Measurements from ENCODE around the gene ECSIT. TPM values are rescaled to one million over a fixed set of nuclear protein-coding genes. Genes with fewer than 3 reads are reported as not detected.

Gene ECSIT
- total RNA-seq, 2 experiments from 2014 or later, result 27.2 to 27.4 TPM

DNA sequence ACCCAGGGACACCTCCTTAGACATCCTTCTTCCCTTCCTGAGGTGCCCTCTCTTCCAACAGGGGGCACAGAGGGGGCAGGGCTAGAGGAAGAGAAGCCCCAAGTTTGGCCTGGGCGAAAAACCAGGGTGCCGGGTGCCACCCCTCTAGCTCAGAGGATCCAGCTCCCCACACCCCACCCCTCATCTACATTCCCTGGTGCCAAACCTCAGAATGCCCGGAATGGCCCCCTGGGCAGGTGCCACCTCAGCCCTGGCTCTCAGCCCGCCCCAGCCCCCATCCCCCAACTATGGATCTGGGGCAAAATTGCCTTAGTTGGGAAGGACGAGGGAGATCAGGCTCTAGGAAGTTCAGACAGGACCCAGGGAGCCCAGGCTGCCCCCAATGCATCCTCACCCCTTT, 11.7 kb upstream of the ECSIT start:
- DNase-seq (no peak), ATAC-seq (ENCODE audit: poor library complexity) (no peak)
- TF ChIP-seq, protein P1, sequence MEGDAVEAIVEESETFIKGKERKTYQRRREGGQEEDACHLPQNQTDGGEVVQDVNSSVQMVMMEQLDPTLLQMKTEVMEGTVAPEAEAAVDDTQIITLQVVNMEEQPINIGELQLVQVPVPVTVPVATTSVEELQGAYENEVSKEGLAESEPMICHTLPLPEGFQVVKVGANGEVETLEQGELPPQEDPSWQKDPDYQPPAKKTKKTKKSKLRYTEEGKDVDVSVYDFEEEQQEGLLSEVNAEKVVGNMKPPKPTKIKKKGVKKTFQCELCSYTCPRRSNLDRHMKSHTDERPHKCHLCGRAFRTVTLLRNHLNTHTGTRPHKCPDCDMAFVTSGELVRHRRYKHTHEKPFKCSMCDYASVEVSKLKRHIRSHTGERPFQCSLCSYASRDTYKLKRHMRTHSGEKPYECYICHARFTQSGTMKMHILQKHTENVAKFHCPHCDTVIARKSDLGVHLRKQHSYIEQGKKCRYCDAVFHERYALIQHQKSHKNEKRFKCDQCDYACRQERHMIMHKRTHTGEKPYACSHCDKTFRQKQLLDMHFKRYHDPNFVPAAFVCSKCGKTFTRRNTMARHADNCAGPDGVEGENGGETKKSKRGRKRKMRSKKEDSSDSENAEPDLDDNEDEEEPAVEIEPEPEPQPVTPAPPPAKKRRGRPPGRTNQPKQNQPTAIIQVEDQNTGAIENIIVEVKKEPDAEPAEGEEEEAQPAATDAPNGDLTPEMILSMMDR (IDR thresholded peaks at IDR 0.05), result no peak
- H3K36me3 ChIP-seq (ENCODE audit: insufficient read depth, low read length), result no peaks in the 10 kb centered on the region
- Mint-ChIP-seq H3K36me3 (ENCODE audit: low read depth) (no peaks in the 10 kb centered on the region), H3K27ac (no peak overlapping the region), H3K4me1 (ENCODE audit: low read depth) (peaks cover 3% of the 10 kb centered on the region), H3K4me3 (no peak overlapping the region), H3K9me3 (no peaks in the 10 kb centered on the region), H3K27me3 (peaks cover 28% of the 10 kb centered on the region)
- H3K27me3 ChIP-seq (ENCODE audit: control insufficient read depth in 1 of 2, insufficient read depth in 2 of 2, low read length in 2 of 2), result peaks cover 17 to 23% of the 10 kb centered on the region in 2 experiments
- intact Hi-C loops (cut with DNase I, micrococcal nuclease), result no loop called here
- ChIA-PET POLR2A (no interaction called here), CTCF (no interaction called here)
- peaks cover 0 to 6% of the 10 kb centered on the region in 2 experiments for H3K9me3 ChIP-seq (ENCODE audit: control insufficient read depth in 1 of 2, insufficient read depth in 1 of 2, low read length in 2 of 2)
- H3K4me1 ChIP-seq (ENCODE audit: insufficient read depth, low read length), result peaks cover 19% of the 10 kb centered on the region
- no peak overlapping the region for H3K27ac ChIP-seq (ENCODE audit: low read depth in 1 of 2, low read length in 2 of 2)
- H3K4me3 ChIP-seq (ENCODE audit: low read length), result no peak overlapping the region

DNA sequence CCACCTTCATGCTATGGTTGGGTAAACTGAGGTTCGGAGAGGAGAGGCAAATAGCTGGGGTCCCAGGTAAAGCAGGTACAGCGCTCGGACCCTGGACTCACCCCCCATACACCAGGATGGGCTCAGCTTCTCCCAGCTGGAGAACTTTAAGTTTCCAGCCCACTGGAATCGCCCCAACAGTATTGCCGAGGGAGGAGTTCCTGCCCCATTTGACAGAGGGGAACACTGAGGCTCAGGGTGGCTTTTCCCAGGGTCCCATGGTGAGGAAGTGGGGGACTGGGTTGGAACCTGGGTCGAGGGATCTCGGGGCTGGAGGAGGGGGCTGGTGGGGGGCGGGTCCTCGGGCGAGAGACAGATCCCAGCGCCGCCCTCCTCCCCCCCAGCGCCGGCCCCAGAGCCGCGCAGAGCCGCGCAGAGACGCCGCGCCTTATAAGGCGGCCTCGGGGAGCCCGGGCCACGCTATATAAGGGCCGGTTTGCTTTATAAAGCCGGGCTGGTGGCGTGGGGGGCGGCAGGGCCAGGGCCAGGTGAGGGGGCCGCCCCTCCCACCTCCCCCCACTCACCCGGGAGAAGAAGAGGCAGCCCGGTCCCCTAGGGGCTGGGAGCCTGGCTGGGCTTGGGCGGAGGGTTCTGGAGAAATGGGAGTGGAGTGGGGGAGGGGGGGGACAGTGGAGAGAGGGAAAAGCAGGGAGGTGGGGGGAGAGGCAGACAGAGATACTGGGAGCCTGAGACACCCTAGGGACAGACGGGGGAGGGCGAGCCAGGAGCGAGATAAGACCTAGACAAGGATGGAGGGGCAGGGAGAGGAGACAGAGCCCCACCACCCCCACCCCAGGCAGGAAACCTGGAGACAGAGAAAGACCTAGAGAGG, 10.8 kb upstream of the ECSIT start:
- intact Hi-C loops (cut with DNase I, micrococcal nuclease), result no loop called here
- Histone ChIP-seq H3K4me1 (ENCODE audit: insufficient read depth, low read length) (peaks cover 21% of the 10 kb centered on the region), H3K36me3 (ENCODE audit: insufficient read depth, low read length) (no peaks in the 10 kb centered on the region), H3K9me3 (ENCODE audit: control insufficient read depth in 1 of 2, insufficient read depth in 1 of 2, low read length in 2 of 2) (peaks cover 0 to 6% of the 10 kb centered on the region in 2 experiments), H3K4me3 (ENCODE audit: low read length) (no peak overlapping the region), H3K27ac (ENCODE audit: low read depth in 1 of 2, low read length in 2 of 2) (no peak overlapping the region), H3K27me3 (ENCODE audit: control insufficient read depth in 1 of 2, insufficient read depth in 2 of 2, low read length in 2 of 2) (peaks cover 17 to 23% of the 10 kb centered on the region in 2 experiments)
- ChIA-PET POLR2A (no interaction called here), CTCF (no interaction called here)
- Mint-ChIP-seq H3K4me3 (no peak overlapping the region), H3K9me3 (no peaks in the 10 kb centered on the region), H3K27ac (no peak overlapping the region), H3K27me3 (peaks cover 28% of the 10 kb centered on the region), H3K4me1 (ENCODE audit: low read depth) (peaks cover 9% of the 10 kb centered on the region), H3K36me3 (ENCODE audit: low read depth) (no peaks in the 10 kb centered on the region)
- no peak for DNase-seq
- no peak for ATAC-seq (ENCODE audit: poor library complexity)
- TF ChIP-seq, protein P1 (IDR thresholded peaks at IDR 0.05), result no peak

GRCh38 chr19:11538232-11539036, 9.5 kb upstream of the ECSIT start, which contains the start of gene CNN1:
Gene CNN1, plus strand, starts transcription at chr19:11538851. Its CDS starts 77 bp downstream, at chr19:11538928.
- no peak within 1 kb of the TSS for H3K4me3 Mint-ChIP-seq

More at GRCh38 chr19:11538232-11539036, 9.5 kb upstream of the ECSIT start, which contains the start of gene CNN1:
- peaks cover 0 to 6% of the 10 kb centered on the region in 2 experiments for H3K9me3 ChIP-seq (ENCODE audit: control insufficient read depth in 1 of 2, insufficient read depth in 1 of 2, low read length in 2 of 2)
- TF ChIP-seq, protein P1 (IDR thresholded peaks at IDR 0.05), result no peak
- H3K27ac ChIP-seq (ENCODE audit: low read depth in 1 of 2, low read length in 2 of 2), result no peak within 1 kb of the TSS
- intact Hi-C loops (cut with DNase I, micrococcal nuclease), result no loop called here
- peaks cover 21% of the 10 kb centered on the region for H3K4me1 ChIP-seq (ENCODE audit: insufficient read depth, low read length)
- Mint-ChIP-seq H3K36me3 (ENCODE audit: low read depth) (no peaks in the 10 kb centered on the region), H3K9me3 (no peaks in the 10 kb centered on the region), H3K27ac (no peak within 1 kb of the TSS), H3K4me1 (ENCODE audit: low read depth) (peaks cover 12% of the 10 kb centered on the region), H3K27me3 (peaks cover 23% of the 10 kb centered on the region)
- no peak for DNase-seq
- ChIA-PET POLR2A (no interaction called here), CTCF (no interaction called here)
- no peak for ATAC-seq (ENCODE audit: poor library complexity)
- no peak within 1 kb of the TSS for H3K4me3 ChIP-seq (ENCODE audit: low read length)
- H3K27me3 ChIP-seq (ENCODE audit: control insufficient read depth in 1 of 2, insufficient read depth in 2 of 2, low read length in 2 of 2), result peaks cover 17 to 23% of the 10 kb centered on the region in 2 experiments
- H3K36me3 ChIP-seq (ENCODE audit: insufficient read depth, low read length), result no peaks in the 10 kb centered on the region
